Ascending aorta (tissue), 2 donors: ENCODE results near the gene SLC9A2. TPM values are rescaled to one million over a fixed set of nuclear protein-coding genes. Genes with fewer than 3 reads are reported as not detected.

Source experiments
- DNase-seq, 2 donors: peaks; one replicate each; pipeline ENCODE4 v3.0.0-alpha.2; 2019; ENCODE audit warnings: low spot score in 2 of 2
- H3K27ac ChIP-seq, 2 donors: fragments of 200-600 bp; sonication (generic); one replicate each; pipeline ENCODE4 v1.5.1; 2016 to 2017; ENCODE audit warnings: mild to moderate bottlenecking in 1 of 2
- H3K27me3 ChIP-seq: fragments of 200-600 bp; sonication (generic); one replicate; pipeline ENCODE4 v1.5.1; 2017
- H3K36me3 ChIP-seq, 2 donors: fragments of 200-600 bp; sonication (generic); one replicate each; pipeline ENCODE4 v1.5.1; 2016
- H3K4me1 ChIP-seq, 2 donors: fragments of 200-600 bp; sonication (generic); one replicate each; pipeline ENCODE4 v1.5.1; 2016 to 2017; ENCODE audit warnings: mild to moderate bottlenecking in 1 of 2
- H3K4me3 ChIP-seq, 2 donors: fragments of 200-600 bp; sonication (generic); one replicate each; pipeline ENCODE4 v1.5.1; 2016 to 2017; ENCODE audit warnings: mild to moderate bottlenecking in 1 of 2
- H3K9me3 ChIP-seq, 2 donors: fragments of 200-600 bp; sonication (generic); one replicate each; pipeline ENCODE4 v1.5.1; 2016
- intact Hi-C: fragments of 100-400 bp; cut with DNase I; formaldehyde crosslinking; loops from one replicate; pipeline ENCODE4 v1.15.1; 2023
- total RNA-seq: library from RNA; depleted of rRNA; stranded (reverse); fragments of >200 nt; gene quantifications from one replicate; pipeline ENCODE4 v1.1.0, GENCODE V29; 2016
- TF ChIP-seq, protein P1 (sequence below), 3 experiments: fragments of 200-600 bp in 2 of 3; fragments of 450-650 bp in 1 of 3; sonication (generic) in 2 of 3; IDR thresholded peaks; one replicate each; pipeline ENCODE4 v1.5.1; 2016 to 2019; ENCODE audit warnings: antibody characterized with exemption in 3 of 3, mild to moderate bottlenecking in 1 of 3, moderate library complexity in 1 of 3

The SLC9A2 gene
- total RNA-seq, 1 donor from 2014 or later, result not detected

DNA sequence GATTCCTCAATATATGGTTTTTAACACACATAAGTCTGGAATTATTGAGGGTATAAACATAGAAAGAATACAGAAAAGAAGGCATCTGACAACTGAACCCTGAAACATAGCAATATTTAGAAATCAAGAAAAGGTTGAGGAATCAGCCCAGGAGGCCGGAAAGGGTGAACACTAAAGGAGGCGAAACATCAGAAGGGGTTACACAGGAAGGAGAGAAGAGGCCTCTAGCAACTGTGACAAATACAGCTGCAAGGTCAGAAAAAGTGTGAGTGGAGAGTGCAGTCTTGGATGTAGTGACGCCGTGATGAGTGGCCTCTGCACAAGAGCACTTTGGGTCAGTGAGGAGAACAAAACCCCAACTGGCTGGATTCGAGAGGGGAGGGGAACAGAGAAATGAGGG, 70.7 kb downstream of the SLC9A2 start:
- H3K27ac ChIP-seq, result no peak overlapping the region
- H3K9me3 ChIP-seq, result no peaks in the 10 kb centered on the region
- intact Hi-C loops, result no loop called here
- DNase-seq, result no peak
- H3K27me3 ChIP-seq, result no peaks in the 10 kb centered on the region
- TF ChIP-seq, protein P1, sequence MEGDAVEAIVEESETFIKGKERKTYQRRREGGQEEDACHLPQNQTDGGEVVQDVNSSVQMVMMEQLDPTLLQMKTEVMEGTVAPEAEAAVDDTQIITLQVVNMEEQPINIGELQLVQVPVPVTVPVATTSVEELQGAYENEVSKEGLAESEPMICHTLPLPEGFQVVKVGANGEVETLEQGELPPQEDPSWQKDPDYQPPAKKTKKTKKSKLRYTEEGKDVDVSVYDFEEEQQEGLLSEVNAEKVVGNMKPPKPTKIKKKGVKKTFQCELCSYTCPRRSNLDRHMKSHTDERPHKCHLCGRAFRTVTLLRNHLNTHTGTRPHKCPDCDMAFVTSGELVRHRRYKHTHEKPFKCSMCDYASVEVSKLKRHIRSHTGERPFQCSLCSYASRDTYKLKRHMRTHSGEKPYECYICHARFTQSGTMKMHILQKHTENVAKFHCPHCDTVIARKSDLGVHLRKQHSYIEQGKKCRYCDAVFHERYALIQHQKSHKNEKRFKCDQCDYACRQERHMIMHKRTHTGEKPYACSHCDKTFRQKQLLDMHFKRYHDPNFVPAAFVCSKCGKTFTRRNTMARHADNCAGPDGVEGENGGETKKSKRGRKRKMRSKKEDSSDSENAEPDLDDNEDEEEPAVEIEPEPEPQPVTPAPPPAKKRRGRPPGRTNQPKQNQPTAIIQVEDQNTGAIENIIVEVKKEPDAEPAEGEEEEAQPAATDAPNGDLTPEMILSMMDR (IDR thresholded peaks at IDR 0.05), result no peak
- no peaks in the 10 kb centered on the region for H3K36me3 ChIP-seq
- H3K4me3 ChIP-seq, result no peak overlapping the region
- no peaks in the 10 kb centered on the region for H3K4me1 ChIP-seq

DNA sequence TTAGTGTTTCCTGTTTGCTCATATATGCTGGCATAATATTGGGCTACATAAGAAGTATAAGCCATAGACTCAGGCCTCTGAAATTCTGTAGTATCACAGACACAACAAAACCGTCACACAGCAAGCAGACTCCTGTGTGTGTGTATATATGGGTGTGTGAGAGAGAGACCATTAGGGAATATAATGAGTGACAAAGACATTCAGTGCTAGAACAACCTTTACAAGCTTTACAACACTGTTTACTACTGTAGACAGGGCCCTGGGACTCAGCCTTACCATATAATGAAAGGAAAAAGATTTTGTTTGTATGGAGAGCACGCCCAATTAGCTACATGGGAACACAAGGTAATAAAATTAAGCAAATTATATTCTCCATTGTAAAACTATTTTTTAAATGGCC, 77.1 kb downstream of the SLC9A2 start:
- intact Hi-C loops, result no loop called here
- Histone ChIP-seq H3K27ac (no peak overlapping the region), H3K9me3 (no peaks in the 10 kb centered on the region), H3K4me1 (no peaks in the 10 kb centered on the region), H3K4me3 (no peak overlapping the region), H3K27me3 (no peaks in the 10 kb centered on the region), H3K36me3 (no peaks in the 10 kb centered on the region)
- TF ChIP-seq, protein P1 (IDR thresholded peaks at IDR 0.05), result no peak
- DNase-seq, result no peak

DNA sequence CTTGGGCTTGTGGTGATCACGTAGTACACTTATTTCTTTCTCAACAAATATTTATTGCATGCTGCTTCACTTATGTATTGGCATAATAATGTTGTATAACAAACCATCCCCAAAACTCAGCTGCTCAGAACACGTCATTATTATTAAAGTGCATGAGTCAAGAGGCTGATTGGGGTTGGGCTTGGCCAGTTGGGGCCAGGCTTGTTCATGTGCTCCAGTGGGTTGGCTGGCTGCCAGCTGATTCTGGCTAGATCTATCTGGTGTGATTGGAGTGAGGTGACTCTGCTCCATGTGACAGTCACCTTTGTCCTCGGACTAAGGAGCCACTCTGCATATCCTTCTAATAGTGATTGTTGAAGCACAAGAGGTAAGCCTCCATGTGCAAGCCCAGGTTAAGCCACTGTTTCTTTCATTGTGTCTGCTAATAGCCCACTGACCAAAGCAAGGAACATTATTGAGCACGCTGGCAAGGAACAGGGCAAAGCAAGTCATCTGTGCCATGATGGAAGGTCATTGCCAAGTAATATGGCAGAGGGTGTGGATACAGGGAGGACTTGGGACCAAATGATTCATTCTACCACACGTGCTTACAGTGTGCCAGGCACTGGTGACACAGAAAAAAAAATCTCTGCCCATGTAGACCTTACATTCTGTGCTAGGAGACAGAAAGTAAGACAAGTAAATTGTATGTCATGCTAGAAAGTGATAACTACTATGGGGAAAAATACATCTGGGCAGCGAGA, 79.2 kb downstream of the SLC9A2 start:
- intact Hi-C loops, result no loop called here
- Histone ChIP-seq H3K9me3 (no peaks in the 10 kb centered on the region), H3K27me3 (no peaks in the 10 kb centered on the region), H3K4me1 (no peaks in the 10 kb centered on the region), H3K27ac (no peak overlapping the region), H3K36me3 (no peaks in the 10 kb centered on the region), H3K4me3 (no peak overlapping the region)
- TF ChIP-seq, protein P1 (IDR thresholded peaks at IDR 0.05), result no peak
- no peak for DNase-seq

DNA sequence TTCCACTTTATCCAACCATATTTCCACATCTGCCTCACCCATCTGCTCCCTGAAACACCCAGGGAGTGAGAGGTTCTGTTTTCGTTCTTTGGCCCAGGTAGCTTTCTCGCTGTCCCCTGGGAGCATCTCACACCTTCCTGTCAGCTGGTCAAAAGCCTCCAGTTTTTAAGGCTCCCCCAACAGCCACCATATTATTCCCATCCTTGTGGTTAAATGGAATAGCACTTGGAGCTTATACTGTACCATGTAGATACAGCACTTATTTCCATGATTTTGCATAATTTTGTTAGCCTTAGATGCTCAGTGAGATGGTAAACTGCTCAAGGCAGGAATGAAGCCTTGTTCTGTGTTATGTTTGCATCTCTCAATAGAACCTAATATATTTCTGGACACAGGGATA, 84.0 kb downstream of the SLC9A2 start:
- DNase-seq, result no peak
- no peaks in the 10 kb centered on the region for H3K9me3 ChIP-seq
- no peak overlapping the region for H3K4me3 ChIP-seq
- no peaks in the 10 kb centered on the region for H3K27me3 ChIP-seq
- H3K36me3 ChIP-seq, result no peaks in the 10 kb centered on the region
- TF ChIP-seq, protein P1 (IDR thresholded peaks at IDR 0.05), result no peak
- no peak overlapping the region for H3K27ac ChIP-seq
- intact Hi-C loops, result loop anchor here (10.0 kb wide), 1 partner anchor 229 kb away; the partner anchor contains the start of gene SLC9A4
- no peaks in the 10 kb centered on the region for H3K4me1 ChIP-seq

DNA sequence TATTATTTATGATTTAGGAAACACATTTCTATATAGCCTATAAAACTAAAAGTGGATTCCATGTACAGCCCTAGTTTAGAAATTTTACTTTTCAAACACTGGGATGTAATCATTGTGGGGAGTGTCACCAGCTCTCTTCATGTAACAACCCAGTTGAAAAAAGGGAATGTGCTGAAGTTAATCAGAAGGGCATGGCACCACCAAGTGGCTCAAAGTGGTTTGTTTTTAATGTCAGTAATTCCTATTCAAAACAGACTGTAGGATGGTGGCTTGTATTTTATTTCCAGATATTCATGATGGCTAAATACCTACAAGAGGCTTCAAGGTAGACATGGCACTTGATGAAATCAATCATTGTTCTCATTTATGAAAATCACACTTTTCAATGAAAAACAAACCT, 84.4 kb downstream of the SLC9A2 start:
- no peak for DNase-seq
- Histone ChIP-seq H3K27me3 (no peaks in the 10 kb centered on the region), H3K4me1 (no peaks in the 10 kb centered on the region), H3K4me3 (no peak overlapping the region), H3K27ac (no peak overlapping the region), H3K36me3 (no peaks in the 10 kb centered on the region), H3K9me3 (no peaks in the 10 kb centered on the region)
- TF ChIP-seq, protein P1 (IDR thresholded peaks at IDR 0.05), result no peak
- intact Hi-C loops, result loop anchor here (10.0 kb wide), 1 partner anchor 229 kb away; the partner anchor contains the start of gene SLC9A4
